ENCODE results near the gene C8G. TPM values are rescaled to one million over a fixed set of nuclear protein-coding genes. Genes with fewer than 3 reads are reported as not detected.

The C8G gene
- total RNA-seq, 1 donor from 2014 or later = 0.79 TPM

- Histone ChIP-seq H3K27me3 (ENCODE audit: control insufficient read depth, insufficient read depth, low read length) (peaks cover 10% of the 10 kb centered on the region), H3K36me3 (ENCODE audit: control insufficient read depth, insufficient read depth, low read length) (no peaks in the 10 kb centered on the region), H3K4me3 (ENCODE audit: low read depth, low read length) (no peak overlapping the region)
- FAIRE-seq (peak; percentile 95), DNase-seq (ENCODE audit: low read depth) (no peak)
- TF ChIP-seq, protein P1, sequence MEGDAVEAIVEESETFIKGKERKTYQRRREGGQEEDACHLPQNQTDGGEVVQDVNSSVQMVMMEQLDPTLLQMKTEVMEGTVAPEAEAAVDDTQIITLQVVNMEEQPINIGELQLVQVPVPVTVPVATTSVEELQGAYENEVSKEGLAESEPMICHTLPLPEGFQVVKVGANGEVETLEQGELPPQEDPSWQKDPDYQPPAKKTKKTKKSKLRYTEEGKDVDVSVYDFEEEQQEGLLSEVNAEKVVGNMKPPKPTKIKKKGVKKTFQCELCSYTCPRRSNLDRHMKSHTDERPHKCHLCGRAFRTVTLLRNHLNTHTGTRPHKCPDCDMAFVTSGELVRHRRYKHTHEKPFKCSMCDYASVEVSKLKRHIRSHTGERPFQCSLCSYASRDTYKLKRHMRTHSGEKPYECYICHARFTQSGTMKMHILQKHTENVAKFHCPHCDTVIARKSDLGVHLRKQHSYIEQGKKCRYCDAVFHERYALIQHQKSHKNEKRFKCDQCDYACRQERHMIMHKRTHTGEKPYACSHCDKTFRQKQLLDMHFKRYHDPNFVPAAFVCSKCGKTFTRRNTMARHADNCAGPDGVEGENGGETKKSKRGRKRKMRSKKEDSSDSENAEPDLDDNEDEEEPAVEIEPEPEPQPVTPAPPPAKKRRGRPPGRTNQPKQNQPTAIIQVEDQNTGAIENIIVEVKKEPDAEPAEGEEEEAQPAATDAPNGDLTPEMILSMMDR (IDR thresholded peaks at IDR 0.05; ENCODE audit: insufficient read depth, low read length, severe bottlenecking) = no peak
These were observed 38.7 kb downstream of the C8G start for GRCh38 chr9:136983656-136984314.

GRCh38 chr9:136984464-136985026, 39.5 kb downstream of the C8G start:
- no peak for FAIRE-seq
- Histone ChIP-seq H3K27me3 (ENCODE audit: control insufficient read depth, insufficient read depth, low read length) (peaks cover 10% of the 10 kb centered on the region), H3K36me3 (ENCODE audit: control insufficient read depth, insufficient read depth, low read length) (no peaks in the 10 kb centered on the region), H3K4me3 (ENCODE audit: low read depth, low read length) (no peak overlapping the region)
- DNase-seq (ENCODE audit: low read depth) = no peak
- TF ChIP-seq, protein P1 (IDR thresholded peaks at IDR 0.05; ENCODE audit: insufficient read depth, low read length, severe bottlenecking) = no peak

DNA sequence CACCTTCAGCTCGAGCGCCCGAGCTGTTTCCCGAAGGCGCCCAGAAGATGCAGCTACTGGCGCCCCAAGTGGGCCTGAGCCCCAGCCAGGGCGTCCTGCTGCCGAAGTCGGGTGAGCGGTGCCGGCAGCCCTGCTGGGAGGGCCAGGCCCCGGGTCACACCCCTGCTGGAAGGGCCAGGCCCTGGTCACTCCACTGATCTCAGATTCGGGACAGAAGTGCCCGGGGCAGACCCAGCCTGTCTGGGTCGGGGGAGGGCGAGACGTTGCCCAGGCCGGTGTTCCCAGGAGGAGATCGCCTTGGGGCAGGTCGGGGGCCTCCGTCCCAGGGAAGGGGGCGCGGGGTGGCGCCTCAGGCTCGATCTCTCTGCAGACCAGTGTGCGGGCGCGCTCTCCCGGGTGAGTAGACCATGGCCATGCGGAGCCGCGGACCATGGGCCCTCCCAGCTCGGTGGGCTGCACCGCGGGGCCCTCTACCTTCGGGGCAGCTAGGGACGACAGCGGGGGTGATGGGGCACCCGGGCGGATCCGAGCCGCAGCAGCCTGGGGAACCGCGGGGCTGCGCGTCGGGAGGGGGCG, 40.1 kb downstream of the C8G start:
- FAIRE-seq (no peak), DNase-seq (ENCODE audit: low read depth) (no peak)
- H3K27me3 ChIP-seq (ENCODE audit: control insufficient read depth, insufficient read depth, low read length) = peaks cover 10% of the 10 kb centered on the region
- TF ChIP-seq, protein P1 (IDR thresholded peaks at IDR 0.05; ENCODE audit: insufficient read depth, low read length, severe bottlenecking) = no peak
- H3K4me3 ChIP-seq (ENCODE audit: low read depth, low read length) = no peak overlapping the region
- no peaks in the 10 kb centered on the region for H3K36me3 ChIP-seq (ENCODE audit: control insufficient read depth, insufficient read depth, low read length)

GRCh38 chr9:136985853-136986252, 40.8 kb downstream of the C8G start:
- no peak for DNase-seq (ENCODE audit: low read depth)
- TF ChIP-seq, protein P1 (IDR thresholded peaks at IDR 0.05; ENCODE audit: insufficient read depth, low read length, severe bottlenecking) = no peak
- H3K36me3 ChIP-seq (ENCODE audit: control insufficient read depth, insufficient read depth, low read length) = no peaks in the 10 kb centered on the region
- peaks cover 10% of the 10 kb centered on the region for H3K27me3 ChIP-seq (ENCODE audit: control insufficient read depth, insufficient read depth, low read length)
- FAIRE-seq = no peak
- H3K4me3 ChIP-seq (ENCODE audit: low read depth, low read length) = no peak overlapping the region

GRCh38 chr9:136988872-136989271, 43.8 kb downstream of the C8G start:
- TF ChIP-seq, protein P1 (IDR thresholded peaks at IDR 0.05; ENCODE audit: insufficient read depth, low read length, severe bottlenecking) = no peak
- Histone ChIP-seq H3K4me3 (ENCODE audit: low read depth, low read length) (no peak overlapping the region), H3K27me3 (ENCODE audit: control insufficient read depth, insufficient read depth, low read length) (peaks cover 9% of the 10 kb centered on the region), H3K36me3 (ENCODE audit: control insufficient read depth, insufficient read depth, low read length) (peaks cover 2% of the 10 kb centered on the region)
- DNase-seq (ENCODE audit: low read depth) (no peak), FAIRE-seq (no peak)
